Stimulated activated CD4-positive, alpha-beta T cell treated with anti-CD3 and anti-CD28 coated beads, TNF-alpha, amount 100 ng/mL, for 1 hour (primary cell): Measurements from ENCODE around the gene LEP.

Experiments
- DNase-seq, 3 donors: peaks; one replicate each; pipeline ENCODE4 v3.0.0-alpha.2; 2020; ENCODE audit warnings: low read depth in 3 of 3, low spot score in 1 of 3

The LEP gene

DNA sequence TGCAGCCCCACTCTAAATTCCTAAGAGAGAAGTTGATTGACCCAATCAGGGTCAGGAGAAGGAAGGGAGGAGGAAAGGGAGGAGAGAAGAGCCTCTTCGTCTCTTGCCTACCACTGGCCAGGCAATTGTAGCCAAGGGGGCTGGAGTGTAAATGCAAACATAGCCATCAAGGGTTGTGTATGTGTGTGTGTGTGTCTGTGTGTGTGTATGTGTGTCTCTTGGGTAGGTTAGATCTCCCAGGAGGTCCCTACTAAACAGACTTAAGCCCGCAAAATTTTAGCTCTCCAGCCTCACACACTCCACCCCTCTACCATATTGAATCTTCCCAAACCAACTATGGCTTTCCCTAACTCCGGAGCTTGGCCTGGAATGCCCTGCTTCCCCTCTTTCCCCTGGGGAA lies 3.8 kb downstream of the LEP start:
- DNase-seq, result no peak

DNA sequence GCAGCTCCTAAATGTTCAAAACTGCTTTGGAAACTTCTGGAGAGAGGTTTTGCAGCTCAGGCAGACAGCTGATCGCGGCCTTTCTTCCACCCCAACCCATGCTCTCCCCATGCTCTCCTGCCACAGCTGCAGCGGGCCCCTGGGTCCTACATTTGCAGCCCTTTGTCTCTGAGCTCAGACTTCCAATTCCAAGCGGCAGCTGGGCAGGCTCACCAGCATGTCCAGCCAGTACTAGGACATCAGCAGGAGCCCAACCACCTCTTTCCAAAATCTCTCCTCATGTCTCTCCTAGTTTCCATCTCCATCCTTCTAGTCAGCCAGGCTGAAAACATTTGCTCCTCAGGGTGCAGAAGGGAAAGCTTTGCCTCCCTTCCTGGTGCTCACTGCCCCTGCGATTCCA lies 6.0 kb downstream of the LEP start:
- DNase-seq, result no peak

DNA sequence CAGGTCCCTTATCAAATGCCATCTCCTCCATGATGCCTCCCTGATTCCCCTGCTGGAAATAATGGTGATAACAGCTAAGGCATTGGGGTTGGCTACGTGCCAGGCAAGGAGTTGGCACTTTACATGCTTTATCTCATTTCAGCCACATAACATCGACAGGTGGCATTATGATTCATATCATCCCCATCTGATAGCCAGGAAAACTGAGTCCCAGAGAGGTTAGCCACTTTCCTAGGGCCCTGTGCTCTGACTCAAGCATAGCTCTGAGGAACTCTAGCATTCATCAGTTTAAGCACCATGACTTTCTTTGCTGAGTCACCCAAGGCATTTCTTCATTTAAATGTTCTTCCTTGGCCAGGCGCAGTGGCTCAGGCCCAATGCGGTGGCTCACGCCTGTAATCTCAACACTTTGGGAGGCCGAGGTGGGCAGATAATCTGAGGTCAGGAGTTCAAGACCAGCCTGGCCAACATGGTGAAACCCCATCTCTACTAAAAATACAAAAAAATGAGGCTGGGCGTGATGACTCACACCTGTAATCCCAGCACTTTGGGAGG lies 6.6 kb downstream of the LEP start:
- no peak for DNase-seq

GRCh38 chr7:128251337-128251736 lies 10.3 kb downstream of the LEP start:
- no peak for DNase-seq

DNA sequence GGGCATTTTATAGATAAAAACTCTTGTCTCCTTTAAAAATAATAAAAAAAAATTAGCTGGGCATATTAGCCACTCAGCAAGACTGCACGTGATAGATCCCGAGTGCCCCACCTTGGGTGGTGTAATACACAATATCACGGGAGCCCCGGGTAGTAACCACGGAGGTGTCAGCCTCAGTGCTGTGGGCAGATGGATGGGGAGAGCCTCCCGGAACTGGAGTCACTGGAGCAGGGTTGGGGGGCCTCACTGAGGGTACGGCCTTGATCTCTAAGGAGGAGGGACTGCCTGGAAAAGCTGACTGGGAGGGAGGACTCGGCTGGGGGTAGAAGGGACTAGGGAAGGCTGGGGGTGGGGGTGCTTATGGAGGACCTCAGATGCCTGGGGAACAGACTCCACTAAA lies 12.6 kb downstream of the LEP start:
- DNase-seq, result no peak

DNA sequence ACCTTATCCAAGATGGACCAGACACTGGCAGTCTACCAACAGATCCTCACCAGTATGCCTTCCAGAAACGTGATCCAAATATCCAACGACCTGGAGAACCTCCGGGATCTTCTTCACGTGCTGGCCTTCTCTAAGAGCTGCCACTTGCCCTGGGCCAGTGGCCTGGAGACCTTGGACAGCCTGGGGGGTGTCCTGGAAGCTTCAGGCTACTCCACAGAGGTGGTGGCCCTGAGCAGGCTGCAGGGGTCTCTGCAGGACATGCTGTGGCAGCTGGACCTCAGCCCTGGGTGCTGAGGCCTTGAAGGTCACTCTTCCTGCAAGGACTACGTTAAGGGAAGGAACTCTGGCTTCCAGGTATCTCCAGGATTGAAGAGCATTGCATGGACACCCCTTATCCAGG lies 13.4 kb downstream of the LEP start:
- DNase-seq, result no peak

- DNase-seq, result no peak
Observed at GRCh38 chr7:128255271-128255670, 14.2 kb downstream of the LEP start.

DNA sequence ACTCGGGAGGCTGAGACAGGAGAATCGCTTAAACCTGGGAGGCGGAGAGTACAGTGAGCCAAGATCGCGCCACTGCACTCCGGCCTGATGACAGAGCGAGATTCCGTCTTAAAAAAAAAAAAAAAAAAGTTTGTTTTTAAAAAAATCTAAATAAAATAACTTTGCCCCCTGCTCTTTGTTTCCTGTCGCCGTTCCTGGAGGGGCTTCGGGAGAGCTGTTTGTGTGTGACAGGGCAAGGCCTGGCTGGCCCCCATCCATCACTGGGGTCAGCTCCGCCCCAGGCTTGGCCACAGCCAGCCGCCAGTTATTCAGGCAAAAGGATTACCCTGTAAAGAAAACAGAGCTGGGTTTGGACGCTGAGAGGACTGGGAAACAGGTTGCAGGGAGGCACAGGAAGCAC lies 16.4 kb downstream of the LEP start:
- DNase-seq, result no peak

- DNase-seq, result no peak
Observed at GRCh38 chr7:128259131-128260061, 18.3 kb downstream of the LEP start.

GRCh38 chr7:128260069-128260795 lies 19.2 kb downstream of the LEP start:
- no peak for DNase-seq

GRCh38 chr7:128262273-128263028 lies 21.4 kb downstream of the LEP start:
- no peak for DNase-seq

DNA sequence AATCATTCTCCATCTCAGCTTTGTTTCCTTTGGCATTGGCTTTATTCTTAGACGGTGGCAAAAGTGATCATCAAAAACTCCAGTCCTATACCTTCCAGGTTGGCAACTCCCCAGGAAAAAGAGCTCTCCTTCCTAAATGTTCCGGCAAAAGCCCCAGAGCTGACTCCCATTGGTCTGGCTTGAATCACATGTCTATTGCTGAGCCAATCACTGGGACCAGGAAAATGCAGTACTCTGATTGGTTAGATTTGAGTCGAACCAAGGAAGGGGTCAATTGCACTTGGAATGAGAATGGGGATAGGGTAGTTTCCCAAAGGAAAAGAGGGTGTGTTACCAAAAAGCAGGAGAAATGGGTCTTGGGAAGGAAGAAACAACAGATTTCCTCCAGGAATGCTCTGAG lies 22.3 kb downstream of the LEP start:
- no peak for DNase-seq

- DNase-seq, result no peak
Observed at GRCh38 chr7:128264477-128264876, 23.4 kb downstream of the LEP start.

DNA sequence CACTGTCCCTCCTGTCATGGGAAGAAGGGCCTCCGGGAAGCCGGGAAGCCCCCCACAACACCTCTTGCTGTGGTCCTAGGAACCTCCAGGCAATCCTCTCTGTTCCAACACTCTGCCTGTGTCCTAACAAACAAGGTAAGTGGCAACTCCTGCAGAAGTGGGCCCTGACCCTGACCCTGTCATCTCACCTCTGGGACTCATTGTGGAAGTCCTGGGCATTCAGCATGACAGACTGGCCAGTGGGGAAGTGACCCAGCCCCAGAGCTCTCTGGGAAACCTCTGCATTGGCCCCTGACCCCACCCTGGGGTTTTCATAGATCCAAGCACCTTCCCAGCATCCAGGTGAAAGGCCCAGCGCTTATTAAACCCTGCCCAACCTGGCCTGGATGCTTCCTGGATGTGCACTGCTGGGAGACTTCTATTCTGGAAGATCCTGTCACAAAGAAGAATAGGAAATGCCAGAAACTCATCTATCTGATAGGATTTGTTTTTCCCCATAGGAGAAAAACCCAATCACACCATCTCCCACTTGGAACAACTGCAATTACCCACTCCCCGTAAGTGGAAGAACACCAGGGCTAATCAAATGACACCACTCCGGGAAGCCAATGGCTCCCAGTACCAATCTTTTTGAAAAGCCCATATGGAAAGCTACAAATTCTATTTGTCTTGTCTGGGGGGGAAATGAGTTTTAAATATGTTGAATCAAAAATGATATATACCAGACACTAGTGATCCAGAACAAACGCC lies 24.3 kb downstream of the LEP start:
- no peak for DNase-seq

- no peak for DNase-seq
Observed at GRCh38 chr7:128265906-128266300, 24.8 kb downstream of the LEP start.

GRCh38 chr7:128266529-128266882 lies 25.4 kb downstream of the LEP start:
- no peak for DNase-seq

GRCh38 chr7:128266883-128267594 lies 26.0 kb downstream of the LEP start:
- DNase-seq, result no peak

- no peak for DNase-seq
Observed at GRCh38 chr7:128267595-128267924, 26.5 kb downstream of the LEP start.

- DNase-seq, result no peak
Observed at GRCh38 chr7:128268233-128268632, 27.2 kb downstream of the LEP start.

GRCh38 chr7:128270826-128271272 lies 29.8 kb downstream of the LEP start:
- no peak for DNase-seq
